Right renal pelvis (tissue), 4 donors: ENCODE measurements around the gene SH2B2. TPM values are rescaled to one million over a fixed set of nuclear protein-coding genes. Genes with fewer than 3 reads are reported as not detected.
"Not testable (repeated sequence)": the region's sequence is repeated elsewhere in the genome, so short reads cannot be mapped to it uniquely, and the experiment has no call there.

Source experiments
- DNase-seq, 4 donors: peaks; one replicate each; pipeline ENCODE4 v3.0.0-alpha.2; 2013; ENCODE audit warnings: low read depth in 4 of 4, low spot score in 3 of 4, missing footprints in 1 of 4
- polyA plus RNA-seq, 4 donors: library from polyadenylated mRNA; unstranded; fragments of 120-200 nt; gene quantifications; one replicate each; pipeline ENCODE4 v1.2.1, GENCODE V29; 2013; ENCODE audit not compliant: insufficient read length in 4 of 4

The SH2B2 gene
- polyA plus RNA-seq, 4 donors = 2.6 to 5.8 (median 4.1) TPM

- DNase-seq = no peak
Measured at GRCh38 chr7:102284891-102285539, 1.7 kb upstream of the SH2B2 start.

GRCh38 chr7:102285540-102286236 is 980 bp upstream of the SH2B2 start:
- DNase-seq = no peak

GRCh38 chr7:102287111-102287980 is 678 bp downstream of the SH2B2 start:
- DNase-seq = no peak

GRCh38 chr7:102287981-102288278 is 1.3 kb downstream of the SH2B2 start:
- no peak for DNase-seq

DNA sequence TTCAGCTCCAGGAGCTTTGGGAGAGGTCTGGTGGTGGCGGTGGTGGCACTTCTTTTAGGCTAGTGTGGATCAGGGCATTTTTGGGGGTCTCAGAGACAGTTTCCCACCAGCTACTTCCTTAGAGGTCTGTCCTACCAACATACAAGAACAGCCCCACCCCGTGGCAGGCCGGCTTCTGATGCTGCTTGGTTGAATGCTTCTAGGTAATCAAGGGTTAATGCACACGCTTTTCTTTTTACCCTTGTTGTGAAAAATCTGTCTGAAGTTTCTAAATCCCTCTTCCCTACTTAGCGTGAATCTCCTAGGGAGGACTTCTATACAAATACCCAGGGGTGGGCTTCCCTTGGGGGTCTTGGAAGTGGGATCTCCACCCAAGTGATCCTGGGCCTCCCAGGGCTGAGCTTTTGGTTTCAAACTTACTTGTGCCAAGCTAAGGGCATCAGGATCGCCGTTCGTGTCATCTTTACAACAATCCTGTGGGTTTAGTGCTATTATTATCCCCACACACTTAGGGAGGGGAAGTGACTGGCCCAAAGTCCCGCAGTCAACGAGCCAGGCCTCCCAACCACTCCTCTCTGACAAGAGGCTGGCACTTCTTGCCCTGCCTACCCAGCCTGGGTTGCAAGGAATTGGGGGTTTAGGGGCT is 1.7 kb downstream of the SH2B2 start:
- no peak for DNase-seq

GRCh38 chr7:102289057-102289456 is 2.4 kb downstream of the SH2B2 start:
- no peak for DNase-seq

- no peak for DNase-seq
Measured at GRCh38 chr7:102291056-102291915, 4.6 kb downstream of the SH2B2 start.

- no peak for DNase-seq
Measured at GRCh38 chr7:102291916-102292267, 5.2 kb downstream of the SH2B2 start.

DNA sequence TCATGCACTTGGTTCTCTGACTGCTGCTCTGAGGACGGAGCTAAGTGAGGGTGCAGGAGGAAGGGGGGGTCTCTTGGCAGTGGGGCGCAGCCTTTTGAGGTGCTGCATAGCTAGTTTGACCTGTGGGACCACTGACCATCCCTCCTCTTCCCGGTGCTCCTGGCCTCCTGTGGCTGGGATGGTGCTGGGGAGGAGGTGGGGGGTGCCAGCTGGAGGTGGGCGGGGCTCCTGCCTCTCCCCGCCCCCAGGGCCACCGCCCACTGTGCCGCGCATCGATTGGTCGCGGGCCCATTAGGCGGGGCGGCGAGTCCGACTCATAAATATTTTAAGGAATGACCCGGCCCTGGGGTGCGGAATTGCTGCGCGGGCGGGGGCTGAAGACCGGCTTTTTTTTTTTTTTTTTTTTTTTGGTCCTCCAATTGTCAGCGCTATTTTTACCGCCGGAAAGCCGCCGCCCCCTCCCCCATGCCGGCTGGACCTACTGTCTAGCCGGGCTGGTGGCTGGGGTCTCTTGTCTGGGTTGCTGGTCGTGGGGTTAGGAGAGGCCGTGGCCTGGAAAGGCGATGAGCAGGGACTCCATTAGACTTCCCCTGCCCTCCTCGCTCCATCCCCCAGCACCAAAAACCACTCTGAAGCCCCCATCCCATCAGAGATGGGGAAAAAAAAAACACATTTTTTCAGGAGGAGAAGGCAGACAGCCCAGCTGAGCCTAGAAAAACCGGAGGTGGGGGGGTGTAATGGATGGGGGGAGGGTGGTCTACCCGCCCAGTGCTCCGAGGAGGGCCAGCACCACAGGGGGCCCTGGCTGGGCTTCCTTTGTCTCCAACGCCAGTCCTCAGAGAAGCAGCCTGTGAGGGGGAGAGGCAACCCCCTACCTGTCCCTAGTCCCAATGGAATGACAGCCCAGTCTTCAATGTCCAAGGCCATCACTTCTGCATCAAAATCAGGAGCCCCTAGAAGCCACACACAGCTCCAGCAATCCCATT is 6.4 kb downstream of the SH2B2 start:
- DNase-seq = no peak

DNA sequence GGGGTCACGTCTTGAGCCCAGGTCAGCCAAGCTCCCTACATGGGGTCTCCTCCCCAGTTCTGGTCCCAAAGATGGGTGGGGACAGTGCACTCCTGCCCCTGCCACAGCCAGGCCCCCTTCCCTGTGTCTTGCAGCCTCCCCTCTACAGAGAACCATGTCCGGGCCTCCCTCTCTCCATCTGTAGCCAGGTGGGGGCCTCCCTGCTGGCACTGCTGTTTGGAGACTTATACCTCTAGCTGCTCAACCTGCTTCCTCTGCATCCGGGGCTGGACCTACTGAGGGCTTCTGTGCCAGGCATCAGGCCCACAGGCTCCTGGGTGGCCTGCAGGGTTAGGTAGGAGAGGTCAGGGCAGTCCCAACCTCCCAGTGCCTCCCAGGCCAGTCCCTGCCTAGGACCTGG is 7.9 kb downstream of the SH2B2 start:
- DNase-seq = no peak

DNA sequence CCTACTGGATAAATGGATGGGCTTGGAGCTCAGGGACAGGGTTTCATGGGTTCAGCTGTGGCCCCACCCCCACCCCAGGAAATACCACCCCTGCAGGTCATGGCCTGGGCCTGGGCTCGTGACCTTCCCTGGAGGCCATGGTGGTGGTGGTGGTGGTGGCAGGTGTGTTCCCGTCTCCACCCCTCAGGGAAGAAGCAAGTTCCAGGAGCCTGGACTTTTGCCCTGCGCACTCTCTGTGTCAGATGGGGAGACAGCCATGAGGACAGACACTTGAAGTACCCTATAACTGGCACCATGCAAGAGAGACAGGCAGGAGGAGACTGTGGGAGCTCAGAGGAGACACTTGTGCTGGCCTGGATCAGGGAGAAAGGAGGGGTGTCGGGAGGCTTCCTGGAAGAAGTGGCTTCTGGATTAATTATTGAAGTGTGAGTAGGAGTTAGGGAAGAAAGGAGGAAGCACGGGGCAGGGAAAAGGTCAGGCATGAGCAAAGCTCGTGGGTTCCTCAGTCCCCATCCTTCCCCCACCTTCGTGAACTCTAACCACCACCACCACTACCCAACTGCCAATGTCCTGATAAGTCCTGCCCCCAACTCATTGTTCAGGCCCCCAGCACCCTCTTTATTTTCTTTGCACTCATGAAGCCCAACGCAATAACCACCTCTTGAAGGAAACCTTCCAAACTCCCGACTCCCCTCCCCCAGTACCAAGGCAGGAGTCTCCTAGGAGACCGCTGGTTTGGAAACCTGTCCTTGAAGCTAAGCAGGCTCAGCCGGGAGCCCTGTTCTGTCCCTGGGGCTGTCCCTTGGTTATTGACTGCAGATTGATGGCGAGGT is 8.9 kb downstream of the SH2B2 start:
- no peak for DNase-seq

- DNase-seq = no peak
Measured at GRCh38 chr7:102296179-102296438, 9.4 kb downstream of the SH2B2 start.

DNA sequence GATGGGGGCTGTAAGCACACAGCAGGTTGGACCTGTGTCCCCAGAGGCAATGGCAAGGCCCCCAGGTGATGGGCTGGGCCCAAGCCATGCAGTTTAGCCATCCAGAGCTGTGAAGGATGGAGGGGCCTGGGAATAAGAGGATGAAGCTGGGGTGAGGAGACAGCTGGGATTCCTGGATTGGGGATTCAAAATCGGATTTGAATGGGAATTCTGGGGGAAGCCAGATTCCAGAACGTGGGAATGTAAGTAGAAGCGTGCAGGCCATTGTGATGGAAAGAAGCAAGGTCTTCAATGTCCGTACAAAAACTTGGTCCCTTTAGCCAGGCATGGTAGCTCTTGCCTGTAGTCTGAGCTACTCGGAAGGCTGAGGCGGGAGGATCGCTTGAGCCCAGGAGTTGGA is 9.8 kb downstream of the SH2B2 start:
- no peak for DNase-seq

DNA sequence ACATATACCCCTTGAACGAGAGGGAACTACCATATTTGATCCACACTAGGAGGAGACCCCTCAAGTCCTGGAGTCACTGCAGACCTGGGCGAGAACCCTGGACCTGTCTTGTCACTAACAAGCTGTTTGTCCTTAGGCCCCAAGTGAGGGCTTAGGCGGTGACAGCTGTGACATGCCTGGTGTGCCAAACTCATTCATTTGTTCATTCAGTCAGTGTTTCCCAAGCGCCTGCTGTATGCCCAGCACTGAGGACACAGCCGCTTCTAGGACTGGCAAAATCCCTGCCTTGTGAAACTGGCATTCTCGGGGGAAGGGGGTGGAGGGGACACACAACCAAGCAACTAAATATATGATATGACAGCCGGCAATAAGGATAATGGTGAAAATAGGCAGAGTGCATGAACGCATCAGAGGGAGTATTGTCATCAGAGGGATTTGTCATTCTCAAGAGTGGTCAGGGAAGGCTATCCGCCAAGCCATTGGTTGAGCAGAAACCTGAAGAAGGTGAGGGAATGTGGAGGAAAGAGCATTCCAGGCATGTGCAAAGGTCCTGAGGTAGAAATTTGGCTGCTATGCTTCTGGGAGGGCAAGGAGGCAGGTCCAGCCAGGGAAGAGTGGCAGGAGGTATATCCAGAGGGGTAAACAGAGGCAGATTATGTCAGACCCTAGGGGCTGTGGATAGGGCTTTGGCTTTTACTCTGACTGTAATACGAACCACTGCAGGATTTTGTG is 11.0 kb downstream of the SH2B2 start:
- DNase-seq = no peak

- no peak for DNase-seq
Measured at GRCh38 chr7:102300643-102301221, 14.1 kb downstream of the SH2B2 start.

GRCh38 chr7:102301367-102301766 is 14.7 kb downstream of the SH2B2 start:
- DNase-seq = not testable (repeated sequence)

GRCh38 chr7:102302025-102302424 is 15.4 kb downstream of the SH2B2 start:
- no peak for DNase-seq
